ENCODE measurements around the gene SMIM15. TPM values are rescaled to one million over a fixed set of nuclear protein-coding genes. Genes with fewer than 3 reads are reported as not detected.

The SMIM15 gene
- 71.2 to 88.2 TPM (median 74.7 TPM) in 5 replicates for total RNA-seq (2022; extraction: Qiagen RNA extraction; ENCODE audit: low read depth)

DNA sequence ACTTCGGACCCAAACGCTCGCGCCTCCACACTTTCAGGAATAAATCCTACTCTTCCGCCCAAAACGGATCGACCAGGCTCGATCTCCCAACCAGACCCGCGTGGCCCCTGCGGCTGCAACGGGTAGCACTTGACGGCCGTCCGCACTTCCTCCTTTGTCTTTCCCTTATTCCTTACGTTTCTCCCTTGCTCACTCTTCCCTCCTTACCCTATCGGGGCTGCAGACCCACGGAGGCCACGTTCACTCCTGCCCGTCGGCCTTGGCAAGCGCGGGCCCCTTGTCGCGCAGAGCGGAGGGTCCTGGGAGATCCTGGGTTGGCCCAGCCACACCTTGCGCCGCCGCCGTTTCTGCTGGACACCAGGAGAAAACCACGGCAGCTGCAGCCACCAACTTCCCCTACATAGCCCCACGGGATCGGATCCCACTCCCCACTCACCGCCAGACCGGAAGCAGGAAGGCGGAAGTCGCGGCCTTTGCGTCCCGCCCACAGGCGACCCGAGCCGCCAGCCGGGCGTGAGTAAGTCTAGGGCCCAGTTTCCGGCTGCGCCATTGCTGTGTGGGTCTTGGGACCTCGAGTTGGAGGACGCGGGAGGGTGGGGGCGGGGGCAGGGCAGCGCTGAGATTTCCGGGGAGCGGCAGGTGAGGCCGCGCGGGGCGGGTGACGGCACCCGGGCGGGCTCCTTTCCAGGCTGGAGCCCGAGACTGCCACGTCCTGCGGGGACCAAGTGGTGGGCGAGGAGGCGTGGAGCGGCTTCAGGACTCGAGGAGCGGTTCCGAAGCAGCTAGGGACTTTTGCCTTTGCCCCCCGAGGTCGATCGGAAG, at the start of gene SMIM15:
Gene SMIM15, minus strand, starts transcription at position 459 of the 822 bp plus-strand sequence. CDS start 2,297 bp downstream, outside the sequence.

Other genes starting within 250 kb of the SMIM15 start
- 12.4 to 20.4 TPM (median 13.6 TPM) in 5 replicates for gene ERCC8, start 217.4 kb downstream of the SMIM15 start, total RNA-seq (2022; extraction: Qiagen RNA extraction; ENCODE audit: low read depth)
- 75.3 to 83.1 TPM (median 78.9 TPM) in 5 replicates for gene NDUFAF2, start 217.3 kb downstream of the SMIM15 start, total RNA-seq (2022; extraction: Qiagen RNA extraction; ENCODE audit: low read depth)
- gene ZSWIM6, start 169.8 kb upstream of the SMIM15 start, total RNA-seq (2022; extraction: Qiagen RNA extraction; ENCODE audit: low read depth) = 5.5 to 6.3 TPM (median 6.2 TPM) in 5 replicates